HepG2 (cell line): ENCODE results near the gene KCTD19. TPM values are rescaled to one million over a fixed set of nuclear protein-coding genes. Genes with fewer than 3 reads are reported as not detected.

ENCODE experiments used
- BHLHE40 ChIP-seq: IDR thresholded peaks from 2 replicates; pipeline ENCODE4 v1.6.1; 2011; ENCODE audit warnings: low read length, improper control_type of control experiment
- CEBPB ChIP-seq: IDR thresholded peaks from 2 replicates; pipeline ENCODE4 v1.6.1; 2011; ENCODE audit warnings: low read depth, low read length, improper control_type of control experiment, borderline replicate concordance
- CREB1 ChIP-seq, 2 experiments: fragments of 450-650 bp in 1 of 2; IDR thresholded peaks; 2 replicates each; pipeline ENCODE4 v1.6.1; 2016 to 2017; ENCODE audit warnings: control low read depth in 1 of 2, mild to moderate bottlenecking in 1 of 2, missing compliant biosample characterization in 1 of 2, missing genetic modification characterization in 1 of 2
- FOXM1 ChIP-seq: sonication (generic); formaldehyde crosslinking; IDR thresholded peaks from 2 replicates; pipeline ENCODE4 v1.5.0; 2020; ENCODE audit warnings: missing genetic modification reagents
- HHEX ChIP-seq: IDR thresholded peaks from 2 replicates; pipeline ENCODE4 v1.6.1; 2016; ENCODE audit warnings: control low read depth
- NFATC3 ChIP-seq: sonication (generic); formaldehyde crosslinking; IDR thresholded peaks from 2 replicates; pipeline ENCODE4 v1.5.1; 2020; ENCODE audit warnings: mild to moderate bottlenecking, missing genetic modification reagents
- NFRKB ChIP-seq: fragments of 450-650 bp; IDR thresholded peaks from 2 replicates; pipeline ENCODE4 v1.6.1; 2017
- NR3C1 ChIP-seq: sonication (generic); formaldehyde crosslinking; IDR thresholded peaks from 2 replicates; pipeline ENCODE4 v1.4.0; 2020; ENCODE audit warnings: missing genetic modification reagents
- PHF5A ChIP-seq: IDR thresholded peaks from one replicate; pipeline ENCODE4 v1.6.1; 2018; ENCODE audit warnings: low read depth, missing genetic modification reagents; ENCODE audit not compliant: unreplicated experiment
- PRPF4 ChIP-seq: fragments of 200-400 bp; formaldehyde crosslinking; IDR thresholded peaks from 2 replicates; pipeline ENCODE4 v1.6.1; 2016; ENCODE audit warnings: low read length, low read depth; ENCODE audit not compliant: poor library complexity, severe bottlenecking
- RFXANK ChIP-seq: IDR thresholded peaks from 2 replicates; pipeline ENCODE4 v1.6.1; 2016
- TBX3 ChIP-seq: fragments of 450-650 bp; IDR thresholded peaks from 2 replicates; pipeline ENCODE4 v1.6.1; 2017; ENCODE audit warnings: antibody characterized with exemption, mild to moderate bottlenecking, inconsistent platforms, borderline replicate concordance
- ZFP36L2 ChIP-seq: sonication (generic); formaldehyde crosslinking; IDR thresholded peaks from 2 replicates; pipeline ENCODE4 v1.4.0; 2020; ENCODE audit warnings: missing genetic modification reagents
- ZFY ChIP-seq: sonication (generic); formaldehyde crosslinking; IDR thresholded peaks from 2 replicates; pipeline ENCODE4 v1.4.0; 2020; ENCODE audit warnings: missing genetic modification reagents
- ZNF10 ChIP-seq: sonication (generic); formaldehyde crosslinking; IDR thresholded peaks from 2 replicates; pipeline ENCODE4 v1.4.0; 2020; ENCODE audit warnings: mild to moderate bottlenecking, low read depth, missing genetic modification reagents, borderline replicate concordance
- ZNF274 ChIP-seq: sonication (generic); formaldehyde crosslinking; IDR thresholded peaks from 2 replicates; pipeline ENCODE4 v1.5.1; 2020; ENCODE audit warnings: mild to moderate bottlenecking, missing genetic modification reagents
- ZNF570 ChIP-seq: sonication (generic); formaldehyde crosslinking; IDR thresholded peaks from 2 replicates; pipeline ENCODE4 v1.4.0; 2020; ENCODE audit warnings: mild to moderate bottlenecking, missing genetic modification reagents, borderline replicate concordance
- ZNF616 ChIP-seq: sonication (generic); formaldehyde crosslinking; IDR thresholded peaks from 2 replicates; pipeline ENCODE4 v1.5.0; 2020; ENCODE audit warnings: low read depth, mild to moderate bottlenecking, missing genetic modification reagents
- ZNF672 ChIP-seq: sonication (generic); formaldehyde crosslinking; IDR thresholded peaks from 2 replicates; pipeline ENCODE4 v1.8.1; 2022; ENCODE audit warnings: missing genetic modification reagents
- ZNF772 ChIP-seq: sonication (generic); formaldehyde crosslinking; IDR thresholded peaks from 2 replicates; pipeline ENCODE4 v1.5.0; 2020; ENCODE audit warnings: mild to moderate bottlenecking, missing genetic modification reagents
- ZNF816 ChIP-seq: sonication (generic); formaldehyde crosslinking; IDR thresholded peaks from 2 replicates; pipeline ENCODE4 v1.8.0; 2022; ENCODE audit warnings: missing genetic modification reagents, mild to moderate bottlenecking, borderline replicate concordance
- polyA plus RNA-seq, 8 experiments: library from polyadenylated mRNA; depleted of rRNA in 3 of 8; stranded (reverse) in 7 of 8; unstranded in 1 of 8; fragments of >200 nt; fragmentation: Illumina TruSeq in 4 of 8; extraction: Trizol in 4 of 8; gene quantifications; 2 replicates each; pipeline versions ENCODE4 v1.2.1 to v1.2.3, GENCODE V29; 2011 to 2016; ENCODE audit warnings: low read depth in 4 of 8, missing spikeins in 1 of 8, mixed read lengths in 1 of 8; ENCODE audit not compliant: insufficient read depth in 1 of 8
- total RNA-seq, 5 experiments: library from RNA; depleted of rRNA; stranded (reverse); fragments of >200 nt; fragmentation: Illumina TruSeq; extraction: Trizol; gene quantifications; 2 replicates each; pipeline ENCODE4 v1.2.3, GENCODE V29; 2016; ENCODE audit warnings: low read depth in 1 of 5
- TF ChIP-seq, protein P1 (sequence below): sonication (generic); formaldehyde crosslinking; IDR thresholded peaks from 2 replicates; pipeline ENCODE4 v1.4.0; 2020; ENCODE audit warnings: low read depth, mild to moderate bottlenecking, missing genetic modification reagents
- TF ChIP-seq, protein P2 (sequence below): sonication (generic); formaldehyde crosslinking; IDR thresholded peaks from 2 replicates; pipeline ENCODE4 v1.5.1; 2020; ENCODE audit warnings: mild to moderate bottlenecking, moderate library complexity, missing genetic modification reagents
- TF ChIP-seq, protein P3 (sequence below): IDR thresholded peaks from 2 replicates; pipeline ENCODE4 v1.6.1; 2016; ENCODE audit warnings: missing compliant biosample characterization, missing genetic modification reagents, borderline replicate concordance
- TF ChIP-seq, protein P4 (sequence below): sonication (generic); formaldehyde crosslinking; conservative IDR thresholded peaks from 2 replicates; pipeline ENCODE4 v1.5.0; 2020; ENCODE audit warnings: missing genetic modification reagents
- TF ChIP-seq, protein P5 (sequence below): sonication (generic); formaldehyde crosslinking; IDR thresholded peaks from 2 replicates; pipeline ENCODE4 v1.5.1; 2020; ENCODE audit warnings: mild to moderate bottlenecking, missing genetic modification reagents, moderate library complexity

The KCTD19 gene
- total and polyA plus RNA-seq, 2 of the 13 experiments (the other 11 are each of a cell fraction or from before 2014, with no cell fraction given), result not detected

DNA sequence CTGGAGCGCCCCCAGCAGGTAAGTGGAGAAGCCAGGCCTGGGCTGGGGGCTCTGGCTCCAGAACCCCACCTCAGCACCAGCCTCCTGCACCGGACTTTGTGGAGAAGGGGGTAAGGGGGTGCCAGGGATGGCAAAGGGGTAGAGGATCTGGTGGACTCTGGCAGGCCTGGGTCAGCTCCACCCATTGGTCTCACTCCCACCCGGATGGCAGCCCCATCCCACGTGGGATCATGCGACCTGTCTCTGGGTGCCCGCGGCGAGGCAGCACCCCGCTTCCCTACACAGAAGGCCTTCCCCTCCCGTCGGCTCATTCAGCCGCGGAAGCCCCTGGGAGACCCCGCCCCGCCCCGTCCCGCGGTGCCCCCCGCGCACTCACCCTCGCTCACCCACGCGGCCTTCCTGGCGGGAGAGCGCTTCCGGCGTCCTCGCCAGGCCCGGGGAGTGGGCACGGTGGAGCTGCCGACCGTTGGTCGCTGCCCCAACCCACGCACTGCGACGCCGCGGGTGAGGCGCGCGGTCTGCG lies 47.7 kb downstream of the KCTD19 start (continued):
- TF ChIP-seq CEBPB (no peak), ZNF274 (CRISPR knock-in tag) (no peak), ZNF772 (no peak; the same call in 1 of the 2 replicates), HHEX (no peak), PHF5A (CRISPR knock-in tag) (no peak), CREB1 (IDR thresholded peaks at IDR 0.05) (no peak), CREB1 (CRISPR knock-in tag; IDR thresholded peaks at IDR 0.05) (no peak), ZNF616 (CRISPR knock-in tag) (no peak), FOXM1 (CRISPR knock-in tag) (peak; percentile 82; the same call in 1 of the 2 replicates), ZNF10 (CRISPR knock-in tag) (no peak), PRPF4 (no peak), ZFY (peak; percentile 92), NR3C1 (no peak), ZNF570 (CRISPR knock-in tag) (no peak), RFXANK (CRISPR knock-in tag) (no peak; the same call in 1 of the 2 replicates), ZNF672 (CRISPR knock-in tag) (no peak), BHLHE40 (no peak), TBX3 (no peak), NFRKB (no peak), NFATC3 (CRISPR knock-in tag) (no peak), ZNF816 (CRISPR knock-in tag) (peak; percentile 76; the same call in 1 of the 2 replicates), ZFP36L2 (no peak)
- TF ChIP-seq, protein P1, sequence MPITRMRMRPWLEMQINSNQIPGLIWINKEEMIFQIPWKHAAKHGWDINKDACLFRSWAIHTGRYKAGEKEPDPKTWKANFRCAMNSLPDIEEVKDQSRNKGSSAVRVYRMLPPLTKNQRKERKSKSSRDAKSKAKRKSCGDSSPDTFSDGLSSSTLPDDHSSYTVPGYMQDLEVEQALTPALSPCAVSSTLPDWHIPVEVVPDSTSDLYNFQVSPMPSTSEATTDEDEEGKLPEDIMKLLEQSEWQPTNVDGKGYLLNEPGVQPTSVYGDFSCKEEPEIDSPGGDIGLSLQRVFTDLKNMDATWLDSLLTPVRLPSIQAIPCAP (CRISPR knock-in tag), result no peak
- TF ChIP-seq, protein P2, sequence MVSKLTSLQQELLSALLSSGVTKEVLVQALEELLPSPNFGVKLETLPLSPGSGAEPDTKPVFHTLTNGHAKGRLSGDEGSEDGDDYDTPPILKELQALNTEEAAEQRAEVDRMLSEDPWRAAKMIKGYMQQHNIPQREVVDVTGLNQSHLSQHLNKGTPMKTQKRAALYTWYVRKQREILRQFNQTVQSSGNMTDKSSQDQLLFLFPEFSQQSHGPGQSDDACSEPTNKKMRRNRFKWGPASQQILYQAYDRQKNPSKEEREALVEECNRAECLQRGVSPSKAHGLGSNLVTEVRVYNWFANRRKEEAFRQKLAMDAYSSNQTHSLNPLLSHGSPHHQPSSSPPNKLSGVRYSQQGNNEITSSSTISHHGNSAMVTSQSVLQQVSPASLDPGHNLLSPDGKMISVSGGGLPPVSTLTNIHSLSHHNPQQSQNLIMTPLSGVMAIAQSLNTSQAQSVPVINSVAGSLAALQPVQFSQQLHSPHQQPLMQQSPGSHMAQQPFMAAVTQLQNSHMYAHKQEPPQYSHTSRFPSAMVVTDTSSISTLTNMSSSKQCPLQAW (CRISPR knock-in tag), result no peak
- TF ChIP-seq, protein P3, sequence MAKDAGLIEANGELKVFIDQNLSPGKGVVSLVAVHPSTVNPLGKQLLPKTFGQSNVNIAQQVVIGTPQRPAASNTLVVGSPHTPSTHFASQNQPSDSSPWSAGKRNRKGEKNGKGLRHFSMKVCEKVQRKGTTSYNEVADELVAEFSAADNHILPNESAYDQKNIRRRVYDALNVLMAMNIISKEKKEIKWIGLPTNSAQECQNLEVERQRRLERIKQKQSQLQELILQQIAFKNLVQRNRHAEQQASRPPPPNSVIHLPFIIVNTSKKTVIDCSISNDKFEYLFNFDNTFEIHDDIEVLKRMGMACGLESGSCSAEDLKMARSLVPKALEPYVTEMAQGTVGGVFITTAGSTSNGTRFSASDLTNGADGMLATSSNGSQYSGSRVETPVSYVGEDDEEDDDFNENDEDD (CRISPR knock-in tag), result no peak
- TF ChIP-seq, protein P4, sequence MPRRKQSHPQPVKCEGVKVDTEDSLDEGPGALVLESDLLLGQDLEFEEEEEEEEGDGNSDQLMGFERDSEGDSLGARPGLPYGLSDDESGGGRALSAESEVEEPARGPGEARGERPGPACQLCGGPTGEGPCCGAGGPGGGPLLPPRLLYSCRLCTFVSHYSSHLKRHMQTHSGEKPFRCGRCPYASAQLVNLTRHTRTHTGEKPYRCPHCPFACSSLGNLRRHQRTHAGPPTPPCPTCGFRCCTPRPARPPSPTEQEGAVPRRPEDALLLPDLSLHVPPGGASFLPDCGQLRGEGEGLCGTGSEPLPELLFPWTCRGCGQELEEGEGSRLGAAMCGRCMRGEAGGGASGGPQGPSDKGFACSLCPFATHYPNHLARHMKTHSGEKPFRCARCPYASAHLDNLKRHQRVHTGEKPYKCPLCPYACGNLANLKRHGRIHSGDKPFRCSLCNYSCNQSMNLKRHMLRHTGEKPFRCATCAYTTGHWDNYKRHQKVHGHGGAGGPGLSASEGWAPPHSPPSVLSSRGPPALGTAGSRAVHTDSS (CRISPR knock-in tag), result no peak
- TF ChIP-seq, protein P5, sequence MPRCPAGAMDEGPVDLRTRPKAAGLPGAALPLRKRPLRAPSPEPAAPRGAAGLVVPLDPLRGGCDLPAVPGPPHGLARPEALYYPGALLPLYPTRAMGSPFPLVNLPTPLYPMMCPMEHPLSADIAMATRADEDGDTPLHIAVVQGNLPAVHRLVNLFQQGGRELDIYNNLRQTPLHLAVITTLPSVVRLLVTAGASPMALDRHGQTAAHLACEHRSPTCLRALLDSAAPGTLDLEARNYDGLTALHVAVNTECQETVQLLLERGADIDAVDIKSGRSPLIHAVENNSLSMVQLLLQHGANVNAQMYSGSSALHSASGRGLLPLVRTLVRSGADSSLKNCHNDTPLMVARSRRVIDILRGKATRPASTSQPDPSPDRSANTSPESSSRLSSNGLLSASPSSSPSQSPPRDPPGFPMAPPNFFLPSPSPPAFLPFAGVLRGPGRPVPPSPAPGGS (CRISPR knock-in tag), result no peak
